HFF-Myc (cell line): Measurements from ENCODE around the gene PBOV1.

Experiments
- DNase-seq: peaks from one replicate; pipeline ENCODE4 v3.0.0-alpha.2; 2011; ENCODE audit warnings: low read depth; ENCODE audit errors: extremely low read depth
- H3K4me3 ChIP-seq: replicated peaks from 2 replicates; pipeline ENCODE4 v1.5.1; 2011; ENCODE audit warnings: low read depth, mild to moderate bottlenecking, control low read depth, low read length
- TF ChIP-seq, protein P1 (sequence below): IDR thresholded peaks from 2 replicates; pipeline ENCODE4 v1.5.1; 2012; ENCODE audit warnings: mild to moderate bottlenecking, low read depth, low read length, control low read depth; ENCODE audit errors: missing control alignments

Gene PBOV1

GRCh38 chr6:138258197-138258596 is 39.9 kb upstream of the PBOV1 start:
- DNase-seq, result no peak
- TF ChIP-seq, protein P1, sequence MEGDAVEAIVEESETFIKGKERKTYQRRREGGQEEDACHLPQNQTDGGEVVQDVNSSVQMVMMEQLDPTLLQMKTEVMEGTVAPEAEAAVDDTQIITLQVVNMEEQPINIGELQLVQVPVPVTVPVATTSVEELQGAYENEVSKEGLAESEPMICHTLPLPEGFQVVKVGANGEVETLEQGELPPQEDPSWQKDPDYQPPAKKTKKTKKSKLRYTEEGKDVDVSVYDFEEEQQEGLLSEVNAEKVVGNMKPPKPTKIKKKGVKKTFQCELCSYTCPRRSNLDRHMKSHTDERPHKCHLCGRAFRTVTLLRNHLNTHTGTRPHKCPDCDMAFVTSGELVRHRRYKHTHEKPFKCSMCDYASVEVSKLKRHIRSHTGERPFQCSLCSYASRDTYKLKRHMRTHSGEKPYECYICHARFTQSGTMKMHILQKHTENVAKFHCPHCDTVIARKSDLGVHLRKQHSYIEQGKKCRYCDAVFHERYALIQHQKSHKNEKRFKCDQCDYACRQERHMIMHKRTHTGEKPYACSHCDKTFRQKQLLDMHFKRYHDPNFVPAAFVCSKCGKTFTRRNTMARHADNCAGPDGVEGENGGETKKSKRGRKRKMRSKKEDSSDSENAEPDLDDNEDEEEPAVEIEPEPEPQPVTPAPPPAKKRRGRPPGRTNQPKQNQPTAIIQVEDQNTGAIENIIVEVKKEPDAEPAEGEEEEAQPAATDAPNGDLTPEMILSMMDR, result no peak

DNA sequence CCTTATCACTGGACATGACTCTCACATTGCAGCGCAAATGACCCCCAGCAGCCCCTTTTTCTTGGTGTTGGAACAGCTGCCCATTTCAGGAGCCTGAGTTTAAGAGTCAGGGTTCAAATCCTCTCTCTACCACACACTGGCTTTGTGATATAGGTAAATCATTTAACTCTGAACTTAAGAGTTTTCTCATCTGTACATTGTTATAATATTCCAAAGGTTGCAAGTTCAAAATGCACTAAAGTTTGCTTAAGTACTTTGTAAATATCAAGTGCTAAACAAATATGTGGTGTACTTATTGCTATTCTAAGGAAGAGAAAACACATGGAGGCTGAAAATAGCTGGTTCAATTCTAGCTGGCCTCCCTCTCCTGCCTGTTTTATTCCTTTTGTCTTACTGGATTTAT is 39.3 kb upstream of the PBOV1 start:
- no peak overlapping the region for H3K4me3 ChIP-seq
- TF ChIP-seq, protein P1, result no peak
- DNase-seq, result no peak

More at GRCh38 chr6:138258197-138258596, 39.9 kb upstream of the PBOV1 start:
- no peak overlapping the region for H3K4me3 ChIP-seq

GRCh38 chr6:138255443-138255842 is 37.2 kb upstream of the PBOV1 start:
- no peak for DNase-seq
- H3K4me3 ChIP-seq, result no peak overlapping the region
- TF ChIP-seq, protein P1, result no peak

DNA sequence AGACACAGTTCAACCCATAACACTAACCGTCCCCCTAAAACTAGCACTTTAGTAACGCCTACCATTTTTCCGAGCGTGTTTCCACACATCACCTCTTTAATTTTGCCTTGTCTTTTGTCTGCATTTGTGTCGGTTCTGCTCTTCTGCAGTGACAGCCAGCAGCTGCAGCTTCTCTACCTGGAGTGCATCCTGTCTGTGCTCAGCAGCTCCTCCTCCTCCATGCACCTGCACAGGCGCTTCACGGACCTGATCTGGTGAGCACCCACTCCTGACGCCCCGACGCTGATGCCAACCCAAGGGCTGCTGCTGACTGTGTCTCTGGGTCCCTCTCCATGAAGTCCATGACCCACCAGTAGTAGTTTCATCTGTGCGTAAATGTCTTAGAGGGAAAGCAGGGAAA is 35.4 kb upstream of the PBOV1 start:
- H3K4me3 ChIP-seq, result no peak overlapping the region
- TF ChIP-seq, protein P1, result no peak
- DNase-seq, result no peak

DNA sequence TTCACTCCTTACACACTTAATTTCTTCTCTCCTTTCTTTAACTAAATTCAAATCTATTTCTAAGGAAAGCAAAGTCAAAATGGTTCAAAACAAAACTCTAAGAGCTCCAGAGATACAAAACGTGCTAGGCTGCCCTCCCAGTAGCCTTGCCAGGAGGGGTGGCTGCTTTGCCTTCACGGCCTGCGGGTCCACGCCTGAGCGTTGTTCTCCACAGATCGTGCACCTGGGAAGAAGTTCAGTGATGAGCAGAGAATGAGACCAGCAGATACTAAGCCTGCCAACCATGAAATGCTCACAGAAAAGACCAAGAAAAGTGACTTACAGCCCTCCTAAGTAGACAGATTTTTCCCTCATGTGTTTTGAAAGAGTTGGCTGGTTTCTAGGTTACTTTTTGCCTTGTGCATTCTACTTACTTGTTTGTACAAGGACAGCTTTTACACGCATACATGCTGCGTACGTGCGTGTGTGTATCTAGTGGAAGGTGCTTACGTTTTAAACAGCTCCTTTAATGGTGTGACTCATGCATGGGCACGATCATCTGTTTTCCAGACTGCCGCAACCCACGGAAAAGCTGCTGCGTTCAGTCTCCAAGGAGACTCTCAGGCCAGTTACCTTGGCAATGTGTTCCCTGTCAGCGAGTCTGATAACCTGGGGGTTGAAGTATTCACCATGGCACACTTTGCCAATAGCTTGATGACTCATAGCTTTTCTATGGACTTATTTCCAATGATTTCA is 32.4 kb upstream of the PBOV1 start:
- no peak overlapping the region for H3K4me3 ChIP-seq
- DNase-seq, result peak; percentile 69
- TF ChIP-seq, protein P1, result no peak

- TF ChIP-seq, protein P1, result no peak
- DNase-seq, result no peak
- H3K4me3 ChIP-seq, result no peak overlapping the region
Measured at GRCh38 chr6:138250053-138250452, 31.8 kb upstream of the PBOV1 start.

- TF ChIP-seq, protein P1, result no peak
- DNase-seq, result no peak
- no peak overlapping the region for H3K4me3 ChIP-seq
Measured at GRCh38 chr6:138248878-138249277, 30.6 kb upstream of the PBOV1 start.
